ENCODE data around the gene PRKCH.

Gene PRKCH

DNA sequence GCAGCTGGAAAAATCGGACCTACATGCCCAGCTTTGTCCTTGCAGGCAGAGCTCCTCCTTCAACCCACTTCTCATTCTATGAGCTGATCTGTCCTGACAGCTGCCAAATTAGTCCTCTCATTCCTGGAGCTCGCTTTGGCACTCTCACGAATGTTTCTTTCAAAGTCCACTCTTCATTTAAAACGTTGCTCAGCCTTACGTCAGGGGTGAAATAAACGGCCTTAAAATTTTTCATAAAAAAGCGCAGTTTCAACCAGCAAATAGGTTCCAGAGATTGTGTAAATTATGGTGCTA is 253.1 kb downstream of the PRKCH start:
- H3K4me2 ChIP-seq (ENCODE audit: low read length), result no peak overlapping the region
- no peaks in the 10 kb centered on the region for H3K36me3 ChIP-seq (replicated peaks; ENCODE audit: low read depth, low read length)
- H3K9ac ChIP-seq (ENCODE audit: low read length), result no peak overlapping the region
- peaks cover 26% of the 10 kb centered on the region for H3K27me3 ChIP-seq (ENCODE audit: low read depth, low read length)
- no peak overlapping the region for H3K27ac ChIP-seq (ENCODE audit: low read length)
- H3K79me2 ChIP-seq (ENCODE audit: low read length), result no peaks in the 10 kb centered on the region
- no peak overlapping the region for H3K4me3 ChIP-seq (ENCODE audit: low read length)
- TF ChIP-seq EZH2phosphoT487 (IDR thresholded peaks at IDR 0.05; ENCODE audit: low read depth), result no peak
- TF ChIP-seq, protein P1, sequence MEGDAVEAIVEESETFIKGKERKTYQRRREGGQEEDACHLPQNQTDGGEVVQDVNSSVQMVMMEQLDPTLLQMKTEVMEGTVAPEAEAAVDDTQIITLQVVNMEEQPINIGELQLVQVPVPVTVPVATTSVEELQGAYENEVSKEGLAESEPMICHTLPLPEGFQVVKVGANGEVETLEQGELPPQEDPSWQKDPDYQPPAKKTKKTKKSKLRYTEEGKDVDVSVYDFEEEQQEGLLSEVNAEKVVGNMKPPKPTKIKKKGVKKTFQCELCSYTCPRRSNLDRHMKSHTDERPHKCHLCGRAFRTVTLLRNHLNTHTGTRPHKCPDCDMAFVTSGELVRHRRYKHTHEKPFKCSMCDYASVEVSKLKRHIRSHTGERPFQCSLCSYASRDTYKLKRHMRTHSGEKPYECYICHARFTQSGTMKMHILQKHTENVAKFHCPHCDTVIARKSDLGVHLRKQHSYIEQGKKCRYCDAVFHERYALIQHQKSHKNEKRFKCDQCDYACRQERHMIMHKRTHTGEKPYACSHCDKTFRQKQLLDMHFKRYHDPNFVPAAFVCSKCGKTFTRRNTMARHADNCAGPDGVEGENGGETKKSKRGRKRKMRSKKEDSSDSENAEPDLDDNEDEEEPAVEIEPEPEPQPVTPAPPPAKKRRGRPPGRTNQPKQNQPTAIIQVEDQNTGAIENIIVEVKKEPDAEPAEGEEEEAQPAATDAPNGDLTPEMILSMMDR (IDR thresholded peaks at IDR 0.05; ENCODE audit: low read depth, low read length), result no peak
- H4K20me1 ChIP-seq (ENCODE audit: insufficient read depth, low read length), result no peaks in the 10 kb centered on the region
- H3K9me3 ChIP-seq (ENCODE audit: insufficient read depth, low read length), result no peaks in the 10 kb centered on the region
- H2AFZ ChIP-seq (ENCODE audit: low read depth, low read length), result no peak overlapping the region
- H3K4me1 ChIP-seq (ENCODE audit: low read length), result peaks cover 13% of the 10 kb centered on the region

GRCh38 chr14:61575126-61575525 is 253.7 kb downstream of the PRKCH start:
- Histone ChIP-seq H3K9ac (ENCODE audit: low read length) (no peak overlapping the region), H3K9me3 (ENCODE audit: insufficient read depth, low read length) (no peaks in the 10 kb centered on the region), H3K27ac (ENCODE audit: low read length) (no peak overlapping the region), H3K4me2 (ENCODE audit: low read length) (no peak overlapping the region), H4K20me1 (ENCODE audit: insufficient read depth, low read length) (no peaks in the 10 kb centered on the region), H3K79me2 (ENCODE audit: low read length) (no peaks in the 10 kb centered on the region), H3K4me1 (ENCODE audit: low read length) (peaks cover 12% of the 10 kb centered on the region), H2AFZ (ENCODE audit: low read depth, low read length) (no peak overlapping the region), H3K4me3 (ENCODE audit: low read length) (no peak overlapping the region), H3K36me3 (replicated peaks; ENCODE audit: low read depth, low read length) (no peaks in the 10 kb centered on the region), H3K27me3 (ENCODE audit: low read depth, low read length) (peaks cover 20% of the 10 kb centered on the region)
- TF ChIP-seq, protein P1 (IDR thresholded peaks at IDR 0.05; ENCODE audit: low read depth, low read length), result no peak
- no peak for TF ChIP-seq EZH2phosphoT487 (IDR thresholded peaks at IDR 0.05; ENCODE audit: low read depth)

GRCh38 chr14:61575551-61576150 is 254.3 kb downstream of the PRKCH start:
- H4K20me1 ChIP-seq (ENCODE audit: insufficient read depth, low read length), result no peaks in the 10 kb centered on the region
- H3K4me2 ChIP-seq (ENCODE audit: low read length), result no peak overlapping the region
- no peaks in the 10 kb centered on the region for H3K36me3 ChIP-seq (replicated peaks; ENCODE audit: low read depth, low read length)
- no peak for TF ChIP-seq EZH2phosphoT487 (IDR thresholded peaks at IDR 0.05; ENCODE audit: low read depth)
- TF ChIP-seq, protein P1 (IDR thresholded peaks at IDR 0.05; ENCODE audit: low read depth, low read length), result no peak
- H3K4me3 ChIP-seq (ENCODE audit: low read length), result no peak overlapping the region
- H3K79me2 ChIP-seq (ENCODE audit: low read length), result no peaks in the 10 kb centered on the region
- H3K27me3 ChIP-seq (ENCODE audit: low read depth, low read length), result peaks cover 14% of the 10 kb centered on the region
- H3K9ac ChIP-seq (ENCODE audit: low read length), result no peak overlapping the region
- H3K4me1 ChIP-seq (ENCODE audit: low read length), result peaks cover 12% of the 10 kb centered on the region
- no peaks in the 10 kb centered on the region for H3K9me3 ChIP-seq (ENCODE audit: insufficient read depth, low read length)
- H2AFZ ChIP-seq (ENCODE audit: low read depth, low read length), result no peak overlapping the region
- H3K27ac ChIP-seq (ENCODE audit: low read length), result no peak overlapping the region

- H3K9ac ChIP-seq (ENCODE audit: low read length), result no peak overlapping the region
- no peaks in the 10 kb centered on the region for H3K36me3 ChIP-seq (replicated peaks; ENCODE audit: low read depth, low read length)
- H3K9me3 ChIP-seq (ENCODE audit: insufficient read depth, low read length), result no peaks in the 10 kb centered on the region
- H2AFZ ChIP-seq (ENCODE audit: low read depth, low read length), result no peak overlapping the region
- H3K4me3 ChIP-seq (ENCODE audit: low read length), result no peak overlapping the region
- peaks cover 12% of the 10 kb centered on the region for H3K4me1 ChIP-seq (ENCODE audit: low read length)
- no peak overlapping the region for H3K4me2 ChIP-seq (ENCODE audit: low read length)
- TF ChIP-seq, protein P1 (IDR thresholded peaks at IDR 0.05; ENCODE audit: low read depth, low read length), result no peak
- TF ChIP-seq EZH2phosphoT487 (IDR thresholded peaks at IDR 0.05; ENCODE audit: low read depth), result no peak
- H4K20me1 ChIP-seq (ENCODE audit: insufficient read depth, low read length), result no peaks in the 10 kb centered on the region
- no peaks in the 10 kb centered on the region for H3K27me3 ChIP-seq (ENCODE audit: low read depth, low read length)
- no peak overlapping the region for H3K27ac ChIP-seq (ENCODE audit: low read length)
- H3K79me2 ChIP-seq (ENCODE audit: low read length), result no peaks in the 10 kb centered on the region
Measured at GRCh38 chr14:61577506-61577931, 256.1 kb downstream of the PRKCH start.
